GM20000 (cell line): Measurements from ENCODE around the gene ORAI2.
A peak's percentile ranks its signal among the peaks of the same experiment; 100 is the strongest.
"Not testable (repeated sequence)": the region's sequence is repeated elsewhere in the genome, so short reads cannot be mapped to it uniquely, and the experiment has no call there.

ENCODE experiments used
- DNase-seq: peaks from one replicate; pipeline ENCODE4 v3.0.0; 2012; ENCODE audit warnings: low spot score
- CTCF ChIP-seq: IDR thresholded peaks from 2 replicates; pipeline ENCODE4 v1.5.1; 2012; ENCODE audit warnings: mild to moderate bottlenecking, control low read depth; ENCODE audit errors: extremely low read depth, missing control alignments

ORAI2 gene

GRCh38 chr7:102395873-102396709, 37.3 kb upstream of the ORAI2 start, which contains the start of gene PRKRIP1:
TSS of gene PRKRIP1 (plus strand) at chr7:102396363. CDS start at chr7:102396412, 49 bp downstream.
- TF ChIP-seq CTCF = no peak
- DNase-seq = peak; percentile 90

- no peak for TF ChIP-seq CTCF
- no peak for DNase-seq
Observed at GRCh38 chr7:102396710-102397019, 36.7 kb upstream of the ORAI2 start.

GRCh38 chr7:102398543-102398942, 34.8 kb upstream of the ORAI2 start:
- no peak for DNase-seq
- no peak for TF ChIP-seq CTCF

- DNase-seq = no peak
- TF ChIP-seq CTCF = no peak
Observed at GRCh38 chr7:102400360-102400759, 33.0 kb upstream of the ORAI2 start.

- no peak for DNase-seq
- TF ChIP-seq CTCF = no peak
Observed at GRCh38 chr7:102403563-102403962, 29.8 kb upstream of the ORAI2 start.

GRCh38 chr7:102404005-102404861, 29.1 kb upstream of the ORAI2 start:
- DNase-seq = peak; percentile 77

GRCh38 chr7:102404862-102405188, 28.6 kb upstream of the ORAI2 start:
- not testable (repeated sequence) for DNase-seq

More at GRCh38 chr7:102404005-102404861, 29.1 kb upstream of the ORAI2 start:
- peak; percentile 64 for TF ChIP-seq CTCF
